HG03442 (cell line): Measurements from ENCODE around the gene GALNT5.
"Not testable (repeated sequence)": the region's sequence is repeated elsewhere in the genome, so short reads cannot be mapped to it uniquely, and the experiment has no call there.

Experiments
- ATAC-seq: cut with Tn5 transposase; IDR thresholded peaks from one replicate; pipeline ENCODE4 v1.9.1; 2021; ENCODE audit warnings: mild to moderate bottlenecking, moderate library complexity; ENCODE audit not compliant: unreplicated experiment

GALNT5 gene

GRCh38 chr2:157250836-157251235, 6.7 kb upstream of the GALNT5 start:
- no peak for ATAC-seq

- ATAC-seq, result no peak
These were observed 5.6 kb upstream of the GALNT5 start for GRCh38 chr2:157251932-157252331.

GRCh38 chr2:157252529-157252928, 5.0 kb upstream of the GALNT5 start:
- ATAC-seq, result no peak

- no peak for ATAC-seq
These were observed 3.5 kb upstream of the GALNT5 start for GRCh38 chr2:157254041-157254440.

- no peak for ATAC-seq
These were observed 1.8 kb upstream of the GALNT5 start for GRCh38 chr2:157255746-157256145.

- ATAC-seq, result peak; percentile 98
These were observed 879 bp upstream of the GALNT5 start for GRCh38 chr2:157256626-157257025.

- no peak for ATAC-seq
These were observed 1.2 kb downstream of the GALNT5 start for GRCh38 chr2:157258520-157259326.

- ATAC-seq, result no peak
These were observed 1.9 kb downstream of the GALNT5 start for GRCh38 chr2:157259386-157259785.

- no peak for ATAC-seq
These were observed 2.5 kb downstream of the GALNT5 start for GRCh38 chr2:157259960-157260359.

- no peak for ATAC-seq
These were observed 3.2 kb downstream of the GALNT5 start for GRCh38 chr2:157260533-157261198.

- no peak for ATAC-seq
These were observed 3.8 kb downstream of the GALNT5 start for GRCh38 chr2:157261199-157261782.

- ATAC-seq, result no peak
These were observed 4.7 kb downstream of the GALNT5 start for GRCh38 chr2:157262248-157262647.

GRCh38 chr2:157264099-157264498, 6.6 kb downstream of the GALNT5 start:
- ATAC-seq, result no peak

- no peak for ATAC-seq
These were observed 8.3 kb downstream of the GALNT5 start for GRCh38 chr2:157265825-157266224.

- ATAC-seq, result no peak
These were observed 10.0 kb downstream of the GALNT5 start for GRCh38 chr2:157267476-157267875.

- ATAC-seq, result no peak
These were observed 11.6 kb downstream of the GALNT5 start for GRCh38 chr2:157269060-157269459.

GRCh38 chr2:157269922-157270321, 12.4 kb downstream of the GALNT5 start:
- ATAC-seq, result peak; percentile 71

GRCh38 chr2:157271590-157272203, 14.2 kb downstream of the GALNT5 start:
- ATAC-seq, result no peak

GRCh38 chr2:157279311-157279710, 21.8 kb downstream of the GALNT5 start:
- ATAC-seq, result not testable (repeated sequence)

- ATAC-seq, result no peak
These were observed 23.8 kb downstream of the GALNT5 start for GRCh38 chr2:157281316-157281715.

GRCh38 chr2:157283468-157283867, 26.0 kb downstream of the GALNT5 start:
- no peak for ATAC-seq

- ATAC-seq, result no peak
These were observed 29.7 kb downstream of the GALNT5 start for GRCh38 chr2:157287160-157287559.
